HCEC 1CT (cell line): ENCODE results near the gene THBS2.
"Not testable (repeated sequence)": the region's sequence is repeated elsewhere in the genome, so short reads cannot be mapped to it uniquely, and the experiment has no call there.

Experiments
- DNase-seq: peaks from one replicate; pipeline ENCODE4 v3.0.0-alpha.2; 2017

Gene THBS2

DNA sequence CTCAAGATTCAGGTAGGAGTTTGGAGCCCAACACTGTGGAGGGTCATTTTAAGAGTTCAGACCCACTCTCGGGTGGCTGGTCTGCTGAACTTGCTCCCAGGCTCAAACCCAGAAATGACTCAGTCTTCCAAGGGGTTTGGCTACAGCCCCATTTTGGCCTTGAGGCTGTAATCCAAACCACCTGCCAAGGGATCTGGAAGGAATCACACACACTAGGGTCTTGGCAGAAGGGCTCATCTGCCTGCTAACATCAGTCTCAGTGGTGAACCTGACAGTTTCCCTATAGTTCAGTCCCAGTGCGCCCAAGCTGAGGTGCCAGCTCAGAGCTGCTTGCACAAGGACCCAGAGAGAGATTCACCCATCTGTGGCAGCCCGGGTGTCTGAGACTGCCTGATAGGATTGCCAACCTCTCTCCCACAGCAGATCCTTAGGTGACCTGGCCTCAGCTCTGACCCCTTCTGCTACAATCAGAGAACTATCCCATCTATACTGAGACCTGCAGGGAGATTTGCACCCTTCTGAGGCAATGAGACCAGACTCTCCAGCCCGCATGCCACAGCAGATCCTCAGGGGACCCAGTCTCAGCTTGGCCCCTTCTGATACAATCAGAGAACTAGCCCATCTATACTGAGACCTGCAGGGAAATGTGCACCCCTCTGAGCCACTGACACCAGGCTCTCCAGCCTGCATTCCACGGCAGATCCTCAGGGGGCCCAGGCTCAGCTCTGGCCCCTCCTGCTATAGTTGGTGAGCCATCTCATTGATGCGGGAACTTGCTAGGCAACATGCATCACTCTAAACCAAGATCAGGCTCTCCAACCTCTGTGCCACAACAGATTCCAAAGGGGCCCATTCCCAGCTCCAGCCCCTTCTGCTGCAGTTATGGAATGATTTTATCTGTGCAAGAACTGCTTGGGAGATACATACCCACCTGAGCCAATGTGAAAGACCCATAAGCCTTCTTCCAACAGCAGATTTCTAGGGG, 48.2 kb downstream of the THBS2 start:
- DNase-seq = no peak

DNA sequence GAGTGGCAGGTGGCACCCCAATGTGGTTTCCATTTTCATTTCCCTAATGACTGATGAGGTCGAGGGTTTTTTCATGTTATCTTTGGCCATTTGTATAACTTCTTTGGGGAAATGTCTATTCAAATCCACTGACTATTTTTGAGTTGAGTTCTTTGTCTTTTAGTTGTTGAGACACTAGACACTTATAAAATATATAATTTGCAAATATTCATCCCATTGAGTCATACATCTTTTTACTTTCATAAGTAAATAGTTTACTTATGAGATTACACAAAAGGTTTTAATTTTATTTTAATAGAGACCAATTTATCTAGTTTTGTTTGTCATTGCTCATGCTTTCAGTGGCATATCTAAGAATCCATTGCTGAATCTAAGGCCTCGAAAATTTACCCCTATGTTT, 49.5 kb downstream of the THBS2 start:
- no peak for DNase-seq

DNA sequence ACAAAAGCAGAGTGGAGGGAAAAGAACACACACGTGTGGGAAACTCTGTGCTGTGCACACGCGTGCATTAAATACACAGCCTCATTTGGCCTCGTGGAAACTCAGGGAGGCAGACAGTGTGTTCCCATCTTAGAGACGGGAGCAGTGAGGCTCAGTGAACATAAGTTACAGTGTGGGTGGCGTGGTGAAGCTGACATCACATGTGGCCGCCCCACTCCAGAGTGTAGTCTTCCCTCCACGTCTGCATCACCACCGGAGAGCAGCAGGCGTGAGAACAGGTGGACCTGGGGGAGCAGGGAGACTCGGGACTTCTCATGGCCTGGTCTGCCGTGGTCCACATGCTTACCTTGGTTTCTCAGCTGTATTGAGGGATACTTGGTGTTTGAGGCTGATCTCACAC, 51.7 kb downstream of the THBS2 start:
- no peak for DNase-seq

DNA sequence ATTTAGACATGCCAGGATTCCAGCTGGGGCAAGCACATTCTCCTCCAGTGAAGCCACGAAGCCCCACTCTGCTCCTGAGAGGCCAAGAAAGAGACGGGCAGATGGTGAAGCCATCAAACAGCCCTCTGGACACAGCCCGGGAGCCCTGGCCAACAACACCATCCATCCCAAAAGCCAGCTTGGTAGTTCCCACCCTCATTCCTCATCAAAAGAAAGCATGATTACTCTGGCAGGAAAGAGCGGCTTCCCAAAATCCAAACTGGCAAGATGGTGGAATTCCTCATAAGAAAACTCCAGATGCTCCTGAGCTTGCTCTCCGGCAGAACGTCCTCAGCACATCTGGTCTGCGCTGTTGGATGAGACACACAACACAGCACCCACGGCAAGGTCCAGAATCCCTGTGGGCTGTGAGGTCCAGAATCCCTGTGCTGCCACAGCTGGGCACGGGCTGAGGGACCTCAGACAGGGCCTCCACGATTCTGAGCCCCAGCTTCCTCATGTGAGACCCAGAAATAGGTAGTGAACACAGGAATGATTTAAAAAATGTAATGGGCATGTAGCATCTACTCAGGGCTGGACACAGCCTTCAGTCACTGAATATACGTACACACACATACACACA, 52.6 kb downstream of the THBS2 start:
- no peak for DNase-seq

DNA sequence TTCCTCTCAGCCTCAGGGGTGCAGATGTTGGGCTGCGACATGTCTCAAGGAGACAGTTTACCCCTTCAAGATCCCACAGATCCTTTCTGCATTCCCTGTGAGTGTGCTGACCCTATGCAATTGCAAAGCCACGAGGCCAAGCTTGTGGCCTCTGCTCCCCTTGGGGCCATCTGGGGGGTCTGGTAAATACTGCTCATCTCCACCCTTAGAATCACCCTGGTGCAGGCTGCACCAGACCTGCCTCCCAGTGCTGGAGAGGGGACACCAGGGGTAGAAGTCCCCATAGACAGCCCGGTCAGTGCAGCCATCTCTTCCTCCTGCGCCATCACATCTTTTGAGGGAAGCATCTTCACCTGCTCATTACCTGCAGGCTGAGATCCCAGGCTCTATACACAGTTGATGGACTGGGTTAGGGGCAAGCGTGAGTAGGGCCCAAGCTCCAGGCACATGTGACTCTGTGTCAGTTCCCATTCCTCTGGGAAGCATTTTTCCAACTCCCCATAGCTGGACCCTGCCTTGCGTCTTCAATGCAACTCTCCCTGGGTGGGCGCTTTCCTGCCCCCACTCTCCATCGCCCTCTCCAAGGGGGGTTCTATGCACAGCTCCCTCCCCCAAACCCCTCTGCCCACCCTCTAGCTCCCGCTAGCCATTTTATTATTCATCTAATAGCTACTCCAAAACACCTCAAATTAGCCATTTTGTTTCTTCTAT, 53.9 kb downstream of the THBS2 start:
- no peak for DNase-seq

DNA sequence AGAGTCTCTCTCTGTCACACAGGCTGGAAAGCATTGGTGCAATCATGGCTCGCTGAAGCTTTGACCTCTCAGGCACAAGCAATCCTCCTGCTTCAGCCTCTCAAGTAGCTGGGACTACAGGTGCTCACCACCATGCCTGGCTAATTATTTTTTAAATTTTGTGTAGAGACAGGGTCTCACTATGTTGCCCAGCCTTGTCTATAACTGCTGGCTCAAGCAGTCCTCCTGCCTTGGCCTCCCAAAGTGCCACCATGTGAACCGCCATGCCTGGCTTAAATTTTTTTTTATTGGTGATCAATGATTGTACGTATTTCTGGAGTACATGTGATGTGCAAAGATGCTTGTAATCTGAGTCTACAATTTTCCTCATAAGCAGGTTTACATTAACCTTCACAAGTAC, 54.8 kb downstream of the THBS2 start:
- no peak for DNase-seq

DNA sequence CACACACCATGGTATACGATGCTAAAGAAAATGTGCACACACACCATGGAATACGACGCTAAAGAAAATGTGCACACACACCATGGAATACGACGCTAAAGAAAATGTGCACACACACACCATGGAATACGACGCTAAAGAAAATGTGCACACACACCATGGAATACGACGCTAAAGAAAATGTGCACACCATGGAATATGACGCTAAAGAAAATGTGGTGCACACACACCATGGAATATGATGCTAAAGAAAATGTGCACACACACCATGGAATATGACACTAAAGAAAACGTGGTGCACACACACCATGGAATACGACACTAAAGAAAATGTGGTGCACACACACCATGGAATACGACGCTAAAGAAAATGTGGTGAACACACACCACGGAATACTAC, 55.7 kb downstream of the THBS2 start:
- not testable (repeated sequence) for DNase-seq

DNA sequence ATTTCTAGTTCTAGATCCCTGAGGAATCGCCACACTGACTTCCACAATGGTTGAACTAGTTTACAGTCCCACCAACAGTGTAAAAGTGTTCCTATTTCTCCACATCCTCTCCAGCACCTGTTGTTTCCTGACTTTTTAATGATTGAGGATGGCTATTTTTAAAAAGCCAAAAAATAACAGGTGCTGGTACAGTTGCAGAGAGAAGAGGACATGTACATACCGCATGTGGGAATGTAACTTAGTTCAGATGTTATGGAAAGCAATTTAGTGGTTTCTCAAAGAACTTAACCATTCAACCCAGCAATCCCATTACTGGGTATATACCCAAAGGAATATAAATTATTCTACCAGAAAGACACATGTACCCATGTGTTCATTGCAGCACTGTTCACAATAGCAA, 57.4 kb downstream of the THBS2 start:
- not testable (repeated sequence) for DNase-seq

DNA sequence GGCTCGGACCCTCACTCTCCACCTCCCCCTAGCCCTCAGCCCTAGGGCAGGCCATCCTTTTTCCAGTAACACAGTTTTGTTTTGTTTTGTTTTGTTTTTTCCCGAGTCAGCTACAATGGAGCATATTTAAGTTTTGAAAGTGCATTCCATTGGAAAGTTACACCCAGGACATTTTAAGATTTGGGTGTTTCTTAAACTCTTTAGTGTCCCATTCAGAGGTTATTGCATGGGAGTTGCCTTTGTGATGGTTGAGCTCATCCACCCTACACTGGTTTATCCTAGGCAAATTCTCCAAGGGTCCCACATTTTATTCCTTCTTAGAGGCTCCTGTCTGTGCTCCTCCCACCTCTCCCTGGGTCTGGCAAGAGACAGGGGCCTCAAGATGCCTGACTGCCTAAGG, 58.9 kb downstream of the THBS2 start:
- DNase-seq = no peak

DNA sequence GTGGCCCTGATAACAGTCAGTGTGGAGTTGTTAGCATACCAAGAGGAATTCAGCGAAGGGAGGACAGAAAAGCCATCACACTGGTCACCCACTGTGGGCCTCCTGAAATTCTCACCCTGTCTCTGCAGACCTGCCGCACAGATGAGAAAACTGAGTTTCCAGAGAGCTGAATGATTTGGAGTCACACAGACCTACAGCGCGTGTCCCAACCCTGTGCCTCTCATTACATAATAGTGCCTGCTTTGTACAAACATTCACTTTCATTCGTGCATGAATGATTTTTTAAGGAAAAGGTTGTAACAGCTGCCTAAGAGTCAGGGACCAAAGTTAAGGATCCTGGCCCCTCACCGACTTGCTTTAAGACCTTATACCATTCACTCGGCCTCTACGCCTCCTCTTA, 62.7 kb downstream of the THBS2 start:
- DNase-seq = no peak

DNA sequence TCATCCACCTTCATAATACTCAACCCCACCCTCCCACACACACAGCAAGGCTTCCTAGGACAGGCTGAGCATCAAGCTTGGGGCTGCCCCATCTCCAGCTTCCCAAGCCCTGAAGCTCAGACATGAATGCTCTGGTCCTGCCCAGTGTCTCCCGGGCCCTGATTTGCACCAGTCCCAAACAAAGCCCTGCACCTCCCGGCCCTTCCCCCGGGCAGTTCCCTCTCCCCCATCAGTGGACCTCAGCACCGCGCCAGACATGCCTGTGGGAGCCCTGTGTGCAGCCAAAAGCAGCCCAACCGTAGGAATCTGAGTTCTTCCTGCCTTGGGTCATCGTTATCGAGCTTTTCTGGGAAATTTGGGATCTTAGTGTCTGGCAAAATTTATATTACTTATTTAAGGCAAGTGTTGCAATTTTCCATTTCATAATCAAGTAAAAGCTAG, 63.5 kb downstream of the THBS2 start:
- DNase-seq = peak; percentile 37

DNA sequence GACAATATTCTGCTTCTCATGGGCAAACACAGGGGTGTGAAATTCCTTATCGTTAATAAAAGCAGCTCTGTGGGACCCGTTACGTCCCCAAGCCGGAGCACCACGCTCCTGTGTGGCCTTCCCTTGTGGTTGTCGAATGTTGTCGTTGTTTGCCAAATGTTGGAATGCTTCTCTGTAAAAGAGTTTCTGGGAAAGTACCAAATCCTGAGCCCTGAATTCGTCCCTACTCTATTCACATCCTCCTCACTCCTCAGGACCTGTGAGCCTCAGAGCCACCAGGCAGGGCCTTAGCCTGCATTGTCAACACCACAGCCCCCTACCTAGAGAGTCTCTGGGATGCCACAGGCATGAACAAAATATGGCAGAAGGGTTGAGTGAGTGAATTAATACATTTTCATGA, 64.0 kb downstream of the THBS2 start:
- no peak for DNase-seq

DNA sequence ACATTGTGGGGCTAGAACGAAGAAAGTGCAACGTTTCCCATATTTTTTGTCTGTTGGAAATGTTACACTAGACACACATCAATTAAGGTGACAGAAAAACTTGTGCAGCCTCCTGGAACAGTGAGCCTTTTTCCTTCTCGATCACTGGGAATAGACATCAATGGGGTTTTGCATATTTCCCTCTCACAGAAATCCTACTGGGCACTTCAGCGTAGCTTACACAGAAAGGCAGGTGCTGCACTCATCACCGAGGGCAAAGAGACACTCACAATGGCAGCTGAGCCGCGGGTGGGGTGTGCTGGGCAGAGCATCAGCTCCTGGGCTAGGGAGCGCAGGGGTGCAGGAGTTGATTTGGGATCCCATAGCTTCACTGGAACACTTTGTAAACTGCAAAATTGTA, 64.5 kb downstream of the THBS2 start:
- no peak for DNase-seq

DNA sequence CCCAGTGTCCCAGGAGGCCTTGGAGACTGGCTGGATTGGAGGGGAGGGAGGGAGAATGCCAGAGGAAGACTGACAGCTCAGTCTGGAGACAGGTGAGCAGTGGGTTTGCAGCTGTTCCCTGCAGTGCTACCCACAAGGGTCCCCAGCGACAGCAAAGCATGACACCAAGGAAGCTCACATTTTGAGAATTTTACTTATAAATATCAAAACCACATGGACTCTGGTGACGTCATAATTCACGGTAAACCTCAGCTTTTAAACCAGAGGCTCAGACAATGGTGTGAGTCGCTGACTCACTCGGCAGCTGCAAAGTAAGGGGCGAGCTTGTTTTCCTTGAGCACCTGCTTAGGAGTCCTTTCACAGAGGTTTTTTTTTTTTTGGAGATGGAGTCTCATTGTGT, 65.2 kb downstream of the THBS2 start:
- peak; percentile 74 for DNase-seq

DNA sequence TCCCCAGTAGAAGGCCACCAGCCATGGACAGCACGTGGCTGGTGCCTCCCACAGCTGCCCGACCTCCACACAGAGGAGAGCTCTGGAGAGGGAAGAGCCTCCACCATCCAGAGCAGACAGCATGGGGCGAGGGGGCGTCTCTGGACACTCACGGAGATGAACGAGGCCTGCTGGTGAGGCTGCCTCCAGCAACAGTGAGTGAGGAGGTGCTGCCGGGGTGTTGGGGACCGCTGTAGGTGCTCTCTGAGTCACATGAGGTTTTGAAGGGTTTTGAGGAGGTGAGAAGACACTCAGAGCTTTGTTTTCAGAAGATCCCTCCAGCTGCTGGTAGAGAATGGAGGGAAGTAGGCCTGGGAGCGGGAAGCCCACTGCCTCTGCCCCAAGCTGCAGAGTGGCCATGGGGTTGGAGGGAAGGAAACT, 65.6 kb downstream of the THBS2 start:
- DNase-seq = no peak

DNA sequence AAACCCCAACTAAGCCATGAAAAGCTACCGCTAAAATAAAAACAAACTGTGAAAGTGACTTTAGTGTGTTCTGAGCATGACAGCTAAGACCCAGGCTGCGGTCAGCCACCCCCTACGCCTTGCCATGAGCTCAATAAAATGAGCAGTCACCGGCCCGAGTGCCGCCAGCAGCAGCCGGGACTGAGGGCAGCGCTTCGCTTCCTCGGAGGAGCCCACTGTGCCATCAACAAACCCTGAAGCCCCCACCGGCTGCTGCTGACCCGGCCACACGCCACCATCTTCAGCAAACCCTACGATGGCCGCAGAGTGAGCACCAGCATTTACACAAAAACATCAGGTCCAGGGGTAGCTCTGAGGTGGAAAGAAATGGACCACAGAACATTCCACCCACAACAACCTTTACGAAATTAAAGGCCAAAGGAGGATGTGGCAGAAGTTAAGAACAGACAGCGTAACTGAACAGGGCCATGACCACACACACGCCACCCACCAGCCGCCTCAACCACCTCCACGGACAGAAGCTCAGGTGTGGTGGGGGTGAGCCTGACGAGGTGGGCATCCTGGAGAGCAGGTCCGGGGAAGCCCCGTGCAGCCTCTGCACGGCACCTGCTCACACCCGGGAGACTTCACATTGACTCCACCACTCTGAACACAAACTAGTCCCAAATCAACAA, 67.0 kb downstream of the THBS2 start:
- no peak for DNase-seq

DNA sequence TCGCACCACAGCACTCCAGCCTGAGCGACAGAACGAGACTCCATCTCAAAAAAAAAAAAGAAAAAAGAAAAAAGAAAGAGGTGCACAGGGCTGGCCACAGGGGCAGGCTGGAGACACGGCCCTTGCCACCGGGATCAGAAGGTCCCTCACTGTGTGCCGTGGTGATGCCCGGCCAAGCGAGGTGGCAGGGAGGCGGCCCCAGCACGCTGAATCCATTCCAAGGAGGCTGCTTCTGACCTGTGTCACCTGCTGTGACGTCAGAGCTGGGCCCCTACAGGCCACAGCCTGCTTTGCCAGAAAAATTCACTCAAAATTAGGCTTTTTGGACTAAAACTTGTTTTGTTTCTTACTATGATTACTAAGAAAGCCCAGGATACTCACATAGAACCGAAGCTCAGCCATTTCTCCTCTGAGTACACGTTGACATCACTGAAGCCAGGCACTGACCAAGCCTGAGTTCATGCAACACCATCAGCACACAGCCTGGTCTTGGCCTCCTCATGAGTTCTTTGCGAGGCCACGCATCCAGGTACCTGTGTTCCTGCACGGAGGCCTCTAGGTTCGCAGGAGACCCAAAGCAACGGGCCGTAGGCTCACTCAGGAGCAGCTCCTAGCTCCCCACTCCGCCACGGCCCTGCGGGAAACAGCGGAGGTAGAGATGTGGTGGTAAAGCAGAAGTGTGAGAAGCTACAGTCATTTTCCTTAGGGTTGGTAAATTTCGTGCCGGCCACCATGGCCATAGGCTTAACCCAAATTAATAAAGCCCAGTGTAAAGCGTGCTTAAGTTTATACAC, 67.8 kb downstream of the THBS2 start:
- no peak for DNase-seq

DNA sequence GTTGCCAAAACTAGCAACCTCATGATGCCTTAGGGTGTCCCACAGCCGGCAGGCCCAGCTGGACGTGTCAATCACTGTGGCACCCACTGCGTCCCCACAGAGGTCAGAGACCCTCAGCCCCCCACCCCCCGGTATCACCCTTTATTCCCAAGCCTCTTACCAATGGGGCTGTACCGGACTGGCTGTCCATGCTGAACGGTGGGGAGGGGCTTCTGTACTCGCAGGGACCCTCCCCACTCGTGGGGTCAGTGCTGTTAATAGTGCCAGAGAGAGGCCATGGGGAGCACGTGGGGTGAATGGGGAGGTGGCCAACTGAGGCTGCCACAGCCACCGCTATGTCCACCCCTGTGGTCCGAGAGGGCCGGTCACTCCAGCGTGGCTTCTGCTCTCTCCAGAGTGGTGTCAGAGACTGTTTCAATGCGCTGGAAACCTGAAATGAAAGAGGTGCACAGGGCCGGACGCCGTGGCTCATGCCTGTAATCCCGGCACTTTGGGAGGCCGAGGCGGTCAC, 68.6 kb downstream of the THBS2 start:
- DNase-seq = no peak

DNA sequence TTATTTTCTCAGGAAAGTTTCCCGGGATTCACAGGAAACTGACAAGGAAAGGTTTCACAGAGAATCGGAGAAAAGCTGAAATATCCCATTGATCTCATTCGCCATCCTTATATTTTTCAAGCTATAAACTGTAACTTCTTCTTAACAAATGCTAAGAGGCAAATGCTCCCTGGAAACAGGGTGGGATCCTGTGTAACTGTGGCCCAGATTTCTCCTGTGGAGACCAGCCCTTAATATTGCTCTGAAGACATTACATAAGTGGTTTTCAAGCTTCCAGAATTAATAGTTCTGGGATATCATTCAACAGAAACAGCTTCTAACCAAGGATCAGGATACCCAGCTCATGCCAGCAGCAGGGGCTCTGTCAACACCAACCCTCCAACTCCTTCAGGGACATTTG, 69.2 kb downstream of the THBS2 start:
- no peak for DNase-seq

DNA sequence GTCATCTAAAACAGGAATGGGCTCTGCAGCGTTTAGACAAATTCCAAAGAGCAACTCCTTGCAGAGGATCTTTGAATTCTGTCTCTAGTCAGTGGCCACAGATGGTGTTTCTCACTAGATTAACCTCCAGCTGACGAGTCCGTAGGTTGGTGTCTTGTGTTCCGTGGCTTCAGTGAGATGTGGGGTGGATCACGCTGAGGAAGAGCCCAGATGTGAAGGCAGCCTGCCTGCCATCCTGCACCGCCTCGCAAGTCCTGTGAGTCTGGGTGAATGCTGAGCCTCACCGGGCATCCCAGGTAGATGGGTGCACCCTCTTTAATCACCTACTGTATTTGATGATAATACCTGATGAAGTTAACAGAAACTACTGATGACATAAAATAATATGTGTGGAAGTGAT, 70.4 kb downstream of the THBS2 start:
- no peak for DNase-seq

DNA sequence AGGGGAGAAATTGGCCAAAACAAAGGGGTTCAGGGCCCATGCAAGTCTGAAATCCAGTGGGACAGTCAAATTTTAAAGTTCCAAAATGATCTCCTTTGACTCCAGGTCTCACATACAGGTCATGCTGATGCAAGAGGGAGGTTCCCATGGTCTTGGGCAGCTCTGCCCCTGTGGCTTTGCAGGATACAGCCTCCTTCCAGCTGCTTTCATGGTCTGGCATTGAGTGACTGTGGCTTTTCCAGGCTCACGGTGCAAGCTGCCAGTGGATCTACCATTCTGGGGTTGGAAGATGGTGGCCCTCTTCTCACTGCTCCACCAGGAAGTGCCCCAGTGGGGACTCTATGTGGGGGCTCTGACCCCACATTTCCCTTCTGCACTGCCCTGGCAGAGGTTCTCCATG, 73.8 kb downstream of the THBS2 start:
- not testable (repeated sequence) for DNase-seq
